Vagina (tissue), 2 donors: Measurements from ENCODE around the gene FRRS1. TPM values are rescaled to one million over a fixed set of nuclear protein-coding genes. Genes with fewer than 3 reads are reported as not detected.

ENCODE experiments used
- DNase-seq, 2 donors: peaks; one replicate each; pipeline ENCODE4 v3.0.0-alpha.2; 2017; ENCODE audit errors: extremely low spot score in 2 of 2
- H3K27ac ChIP-seq: fragments of 200-600 bp; sonication (generic); one replicate; pipeline ENCODE4 v1.5.1; 2019
- H3K27me3 ChIP-seq: fragments of 200-600 bp; sonication (generic); one replicate; pipeline ENCODE4 v1.5.1; 2019
- H3K36me3 ChIP-seq, 2 donors: fragments of 200-600 bp; sonication (generic); one replicate each; pipeline ENCODE4 v1.5.1; 2017 to 2019
- H3K4me1 ChIP-seq: fragments of 200-600 bp; sonication (generic); one replicate; pipeline ENCODE4 v1.5.1; 2019
- H3K4me3 ChIP-seq, 2 donors: fragments of 200-600 bp; sonication (generic); 1 replicate in 1 of 2; 2 replicates in 1 of 2; pipeline ENCODE4 v1.5.1; 2016 to 2019
- H3K9me3 ChIP-seq: fragments of 200-600 bp; sonication (generic); one replicate; pipeline ENCODE4 v1.5.1; 2019
- POLR2A ChIP-seq, 2 donors: fragments of 450-650 bp; IDR thresholded peaks; one replicate each; pipeline ENCODE4 v1.6.1; 2017; ENCODE audit warnings: antibody characterized with exemption in 2 of 2, mild to moderate bottlenecking in 2 of 2, moderate library complexity in 2 of 2
- POLR2AphosphoS5 ChIP-seq, 2 donors: sonication (generic); formaldehyde crosslinking; IDR thresholded peaks; one replicate each; pipeline ENCODE4 v1.9.0; 2017; ENCODE audit warnings: antibody characterized with exemption in 2 of 2, mild to moderate bottlenecking in 2 of 2, low read depth in 1 of 2; ENCODE audit not compliant: insufficient read depth in 1 of 2
- intact Hi-C: fragments of 100-400 bp; cut with DNase I; formaldehyde crosslinking; loops from one replicate; pipeline ENCODE4 v1.15.1; 2023
- total RNA-seq: library from RNA; depleted of rRNA; stranded (reverse); fragments of >200 nt; gene quantifications from one replicate; pipeline ENCODE4 v1.2.3, GENCODE V29; 2016
- TF ChIP-seq, protein P1 (sequence below), 3 experiments: fragments of 450-650 bp in 2 of 3; fragments of 200-600 bp in 1 of 3; sonication (generic) in 1 of 3; IDR thresholded peaks; one replicate each; pipeline ENCODE4 v1.5.1; 2017 to 2019; ENCODE audit warnings: antibody characterized with exemption in 3 of 3, mild to moderate bottlenecking in 2 of 3, moderate library complexity in 2 of 3

The FRRS1 gene
- total RNA-seq, 1 donor from 2014 or later = 22.1 TPM

DNA sequence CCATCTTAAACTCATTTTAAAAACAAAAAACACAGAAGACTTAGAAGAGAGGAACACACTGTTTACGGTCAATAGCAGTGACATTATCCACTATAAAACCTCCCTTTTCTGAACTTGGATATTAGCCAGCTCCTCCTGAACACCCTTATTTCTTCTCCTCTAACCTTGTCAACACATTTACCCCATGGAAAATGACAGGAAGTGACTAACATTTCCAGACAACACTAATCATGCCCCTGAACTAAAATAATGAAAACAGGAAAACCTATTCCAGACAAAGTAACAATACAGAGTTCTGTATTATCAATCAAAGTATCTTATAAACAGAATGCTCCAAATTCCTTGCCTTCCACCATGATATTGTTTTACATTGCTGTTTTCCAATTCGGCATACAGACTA, 75.3 kb downstream of the FRRS1 start:
- TF ChIP-seq, protein P1, sequence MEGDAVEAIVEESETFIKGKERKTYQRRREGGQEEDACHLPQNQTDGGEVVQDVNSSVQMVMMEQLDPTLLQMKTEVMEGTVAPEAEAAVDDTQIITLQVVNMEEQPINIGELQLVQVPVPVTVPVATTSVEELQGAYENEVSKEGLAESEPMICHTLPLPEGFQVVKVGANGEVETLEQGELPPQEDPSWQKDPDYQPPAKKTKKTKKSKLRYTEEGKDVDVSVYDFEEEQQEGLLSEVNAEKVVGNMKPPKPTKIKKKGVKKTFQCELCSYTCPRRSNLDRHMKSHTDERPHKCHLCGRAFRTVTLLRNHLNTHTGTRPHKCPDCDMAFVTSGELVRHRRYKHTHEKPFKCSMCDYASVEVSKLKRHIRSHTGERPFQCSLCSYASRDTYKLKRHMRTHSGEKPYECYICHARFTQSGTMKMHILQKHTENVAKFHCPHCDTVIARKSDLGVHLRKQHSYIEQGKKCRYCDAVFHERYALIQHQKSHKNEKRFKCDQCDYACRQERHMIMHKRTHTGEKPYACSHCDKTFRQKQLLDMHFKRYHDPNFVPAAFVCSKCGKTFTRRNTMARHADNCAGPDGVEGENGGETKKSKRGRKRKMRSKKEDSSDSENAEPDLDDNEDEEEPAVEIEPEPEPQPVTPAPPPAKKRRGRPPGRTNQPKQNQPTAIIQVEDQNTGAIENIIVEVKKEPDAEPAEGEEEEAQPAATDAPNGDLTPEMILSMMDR (IDR thresholded peaks at IDR 0.05) = no peak
- TF ChIP-seq POLR2A (IDR thresholded peaks at IDR 0.05) (no peak), POLR2AphosphoS5 (IDR thresholded peaks at IDR 0.05; ENCODE audit: insufficient read depth in 1 of 2, low read depth in 1 of 2) (no peak)
- Histone ChIP-seq H3K4me1 (no peaks in the 10 kb centered on the region), H3K4me3 (no peak overlapping the region), H3K27me3 (no peaks in the 10 kb centered on the region), H3K9me3 (no peaks in the 10 kb centered on the region), H3K36me3 (peaks cover 0 to 8% of the 10 kb centered on the region in 2 donors), H3K27ac (no peak overlapping the region)
- intact Hi-C loops = no loop called here
- DNase-seq = no peak

DNA sequence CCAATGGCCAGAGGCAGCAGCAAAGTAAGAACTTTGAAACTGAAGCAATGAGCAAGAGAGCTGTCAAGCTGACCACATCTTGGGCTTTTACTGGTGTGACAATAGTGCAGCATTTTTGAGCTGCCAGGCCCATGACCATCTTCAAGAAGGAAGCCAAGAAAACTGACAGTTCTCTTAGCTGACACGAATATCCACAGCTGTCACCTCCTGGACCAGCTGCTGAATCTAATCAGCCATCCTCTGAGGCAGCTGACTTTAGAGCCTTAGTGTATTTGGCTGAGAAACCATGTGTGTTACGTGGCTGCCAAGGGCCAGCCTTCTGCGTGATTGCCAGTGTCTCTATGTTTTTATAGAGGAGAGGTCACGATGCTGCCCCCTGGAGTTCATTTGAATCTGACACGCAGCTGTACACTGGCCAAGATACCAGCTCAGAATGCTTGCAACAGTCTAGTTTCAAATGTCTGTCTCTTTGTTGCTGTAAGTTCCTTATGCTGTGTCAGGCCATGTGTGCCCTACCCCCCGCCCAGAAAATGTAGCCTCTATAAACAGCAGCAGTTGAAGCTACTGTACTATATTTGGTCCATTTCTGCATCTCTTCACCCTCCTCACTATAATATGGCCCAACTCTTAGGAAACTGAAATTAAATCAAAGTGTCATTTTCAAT, 80.8 kb downstream of the FRRS1 start:
- Histone ChIP-seq H3K36me3 (peaks cover 0 to 8% of the 10 kb centered on the region in 2 donors), H3K27ac (peak overlapping the region; percentile 24), H3K4me3 (no peak overlapping the region), H3K9me3 (no peaks in the 10 kb centered on the region), H3K4me1 (peaks cover 19% of the 10 kb centered on the region), H3K27me3 (no peaks in the 10 kb centered on the region)
- intact Hi-C loops = no loop called here
- no peak for DNase-seq
- TF ChIP-seq, protein P1 (IDR thresholded peaks at IDR 0.05) = peak in 1 of 3 experiments; percentile 25
- TF ChIP-seq POLR2A (IDR thresholded peaks at IDR 0.05) (no peak), POLR2AphosphoS5 (IDR thresholded peaks at IDR 0.05; ENCODE audit: insufficient read depth in 1 of 2, low read depth in 1 of 2) (peak in 1 of 2 donors; percentile 77)

DNA sequence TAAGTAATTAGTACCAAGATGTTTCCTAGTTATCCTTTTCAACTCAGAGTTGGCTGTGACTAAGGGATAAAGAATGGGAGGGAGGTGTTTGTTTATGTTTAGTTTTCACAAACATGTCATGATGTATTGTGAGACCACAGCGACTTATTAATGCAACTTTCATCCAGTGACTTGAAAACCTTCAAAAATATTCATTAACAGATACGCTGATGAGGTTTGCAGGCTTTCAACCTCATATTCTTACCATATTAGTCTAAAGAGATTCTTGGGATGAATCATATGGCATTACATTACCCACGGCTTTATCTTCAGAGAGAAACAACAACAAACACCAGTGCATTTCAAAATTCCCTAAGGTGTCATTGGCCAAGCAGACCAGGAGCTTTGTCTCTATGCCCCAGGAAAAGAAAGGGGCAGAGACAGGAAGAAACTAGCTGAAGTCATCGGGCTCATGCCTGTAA, 84.1 kb downstream of the FRRS1 start:
- Histone ChIP-seq H3K36me3 (peaks cover 0 to 3% of the 10 kb centered on the region in 2 donors), H3K27me3 (no peaks in the 10 kb centered on the region), H3K4me1 (peaks cover 19% of the 10 kb centered on the region), H3K4me3 (no peak overlapping the region), H3K27ac (no peak overlapping the region), H3K9me3 (no peaks in the 10 kb centered on the region)
- TF ChIP-seq POLR2A (IDR thresholded peaks at IDR 0.05) (no peak), POLR2AphosphoS5 (IDR thresholded peaks at IDR 0.05; ENCODE audit: insufficient read depth in 1 of 2, low read depth in 1 of 2) (no peak)
- TF ChIP-seq, protein P1 (IDR thresholded peaks at IDR 0.05) = no peak
- DNase-seq = no peak
- intact Hi-C loops = no loop called here

DNA sequence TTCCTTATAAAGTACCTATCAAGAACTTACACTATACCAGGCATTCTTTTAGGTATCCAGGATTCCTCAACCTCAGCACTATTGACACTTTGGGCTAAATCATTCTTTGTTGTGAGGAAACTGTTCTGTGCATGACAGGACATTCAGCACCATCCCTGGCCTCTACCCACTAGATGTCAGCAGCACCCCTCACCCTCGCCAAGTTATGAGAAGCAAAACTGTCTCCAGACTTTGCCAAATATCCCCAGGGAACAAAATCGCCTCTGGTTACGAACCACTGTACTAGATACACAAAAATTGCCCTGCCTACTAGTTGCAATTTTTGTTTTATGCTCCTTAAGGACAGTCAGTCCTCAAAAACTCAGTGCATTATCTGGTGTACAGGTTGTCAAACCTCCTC, 84.9 kb downstream of the FRRS1 start:
- Histone ChIP-seq H3K36me3 (no peaks in the 10 kb centered on the region), H3K27ac (no peak overlapping the region), H3K27me3 (no peaks in the 10 kb centered on the region), H3K4me3 (no peak overlapping the region), H3K9me3 (no peaks in the 10 kb centered on the region), H3K4me1 (peaks cover 19% of the 10 kb centered on the region)
- no peak for TF ChIP-seq POLR2A (IDR thresholded peaks at IDR 0.05)
- DNase-seq = no peak
- intact Hi-C loops = no loop called here

DNA sequence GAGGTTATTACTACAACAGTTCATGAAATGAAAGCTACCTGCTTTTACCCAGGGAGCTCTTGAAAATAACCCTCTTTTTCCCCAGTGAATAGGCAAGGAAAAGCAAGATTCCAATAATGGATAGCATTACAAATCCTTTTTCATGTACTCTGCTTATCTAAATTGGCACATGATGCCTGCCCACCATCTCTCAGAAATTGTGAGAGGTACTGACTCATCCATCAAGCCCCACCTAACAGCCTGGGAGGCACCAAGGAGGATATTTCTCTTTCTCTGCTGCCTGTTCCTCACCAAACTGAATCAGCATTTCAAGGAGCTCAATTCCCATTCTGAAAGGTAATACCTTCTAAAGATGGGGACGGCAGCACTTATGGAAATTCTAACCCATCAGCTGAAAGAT, 86.2 kb downstream of the FRRS1 start:
- Histone ChIP-seq H3K9me3 (no peaks in the 10 kb centered on the region), H3K27me3 (no peaks in the 10 kb centered on the region), H3K27ac (no peak overlapping the region), H3K36me3 (no peaks in the 10 kb centered on the region), H3K4me3 (no peak overlapping the region), H3K4me1 (peaks cover 11% of the 10 kb centered on the region)
- TF ChIP-seq POLR2AphosphoS5 (IDR thresholded peaks at IDR 0.05; ENCODE audit: insufficient read depth in 1 of 2, low read depth in 1 of 2) (no peak), POLR2A (IDR thresholded peaks at IDR 0.05) (no peak)
- TF ChIP-seq, protein P1 (IDR thresholded peaks at IDR 0.05) = no peak
- DNase-seq = no peak
- intact Hi-C loops = no loop called here
